RWPE1 (cell line): ENCODE measurements around the gene APH1B.

Source experiments
- CTCF ChIA-PET: fragments of 350-600 bp; sonication (Branson Sonifier 250); formaldehyde crosslinking; extraction: SDS; loops from one replicate; lab custom pipeline; 2021; lab: Yijun Ruan, JAX
- POLR2A ChIA-PET: fragments of 400-600 bp; formaldehyde crosslinking; extraction: SDS; loops from one replicate; lab custom pipeline; 2020; ENCODE audit warnings: antibody characterized with exemption; ENCODE audit not compliant: low non-redundant PET; lab: Yijun Ruan, JAX
- DNase-seq: peaks from one replicate; pipeline ENCODE4 v3.0.0; 2012; ENCODE audit warnings: low spot score
- H3K27ac ChIP-seq: fragments of 450-650 bp; 2 replicates; pipeline ENCODE4 v1.5.1; 2017
- TF ChIP-seq, protein P1 (sequence below): fragments of 450-650 bp; conservative IDR thresholded peaks from 2 replicates; pipeline ENCODE4 v1.5.1; 2017; ENCODE audit warnings: low read depth, mild to moderate bottlenecking

The APH1B gene

DNA sequence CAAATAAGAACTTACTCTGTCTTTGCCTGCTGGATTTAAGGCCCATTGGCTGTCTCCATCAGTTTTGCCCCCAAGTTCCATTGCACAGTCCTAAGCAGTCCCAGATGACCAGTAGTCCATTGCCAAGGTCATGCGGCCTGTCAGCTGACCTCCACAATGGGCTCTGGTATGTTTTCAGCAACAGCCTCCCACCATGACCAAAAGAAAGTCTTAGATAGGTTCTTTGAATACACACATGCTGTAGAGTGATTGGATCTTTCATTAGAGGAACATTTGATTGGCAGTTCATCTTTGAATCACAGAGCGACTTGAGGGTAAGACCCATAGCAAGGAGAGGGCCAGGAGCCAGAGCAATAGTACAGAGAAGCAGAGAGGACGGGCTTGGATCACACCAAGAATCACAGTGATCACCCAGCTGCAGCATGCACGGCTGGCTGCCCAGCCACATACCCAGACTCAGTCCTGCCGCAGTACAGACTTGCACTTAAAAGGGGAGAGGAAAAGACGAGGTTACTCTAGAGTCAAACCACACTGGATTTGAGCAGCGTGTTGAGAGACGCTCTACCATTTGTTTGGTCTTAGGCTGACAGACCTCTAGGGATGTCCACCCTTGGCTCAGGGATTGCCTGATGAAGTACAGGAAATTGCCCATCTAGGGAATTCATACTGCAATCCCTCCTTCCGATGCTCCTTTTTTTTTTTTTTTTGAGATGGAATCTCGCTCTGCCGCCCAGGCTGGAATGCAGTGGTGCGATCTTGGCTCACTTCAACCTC, 50.4 kb downstream of the APH1B start:
- H3K27ac ChIP-seq, result no peak overlapping the region
- ChIA-PET POLR2A (interaction anchor here (0.7 kb wide), 1 partner anchor 50 kb away, joined by 3 read pairs; no protein-coding TSS in a partner anchor), CTCF (no interaction called here)
- TF ChIP-seq, protein P1, sequence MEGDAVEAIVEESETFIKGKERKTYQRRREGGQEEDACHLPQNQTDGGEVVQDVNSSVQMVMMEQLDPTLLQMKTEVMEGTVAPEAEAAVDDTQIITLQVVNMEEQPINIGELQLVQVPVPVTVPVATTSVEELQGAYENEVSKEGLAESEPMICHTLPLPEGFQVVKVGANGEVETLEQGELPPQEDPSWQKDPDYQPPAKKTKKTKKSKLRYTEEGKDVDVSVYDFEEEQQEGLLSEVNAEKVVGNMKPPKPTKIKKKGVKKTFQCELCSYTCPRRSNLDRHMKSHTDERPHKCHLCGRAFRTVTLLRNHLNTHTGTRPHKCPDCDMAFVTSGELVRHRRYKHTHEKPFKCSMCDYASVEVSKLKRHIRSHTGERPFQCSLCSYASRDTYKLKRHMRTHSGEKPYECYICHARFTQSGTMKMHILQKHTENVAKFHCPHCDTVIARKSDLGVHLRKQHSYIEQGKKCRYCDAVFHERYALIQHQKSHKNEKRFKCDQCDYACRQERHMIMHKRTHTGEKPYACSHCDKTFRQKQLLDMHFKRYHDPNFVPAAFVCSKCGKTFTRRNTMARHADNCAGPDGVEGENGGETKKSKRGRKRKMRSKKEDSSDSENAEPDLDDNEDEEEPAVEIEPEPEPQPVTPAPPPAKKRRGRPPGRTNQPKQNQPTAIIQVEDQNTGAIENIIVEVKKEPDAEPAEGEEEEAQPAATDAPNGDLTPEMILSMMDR, result no peak
- DNase-seq, result no peak

DNA sequence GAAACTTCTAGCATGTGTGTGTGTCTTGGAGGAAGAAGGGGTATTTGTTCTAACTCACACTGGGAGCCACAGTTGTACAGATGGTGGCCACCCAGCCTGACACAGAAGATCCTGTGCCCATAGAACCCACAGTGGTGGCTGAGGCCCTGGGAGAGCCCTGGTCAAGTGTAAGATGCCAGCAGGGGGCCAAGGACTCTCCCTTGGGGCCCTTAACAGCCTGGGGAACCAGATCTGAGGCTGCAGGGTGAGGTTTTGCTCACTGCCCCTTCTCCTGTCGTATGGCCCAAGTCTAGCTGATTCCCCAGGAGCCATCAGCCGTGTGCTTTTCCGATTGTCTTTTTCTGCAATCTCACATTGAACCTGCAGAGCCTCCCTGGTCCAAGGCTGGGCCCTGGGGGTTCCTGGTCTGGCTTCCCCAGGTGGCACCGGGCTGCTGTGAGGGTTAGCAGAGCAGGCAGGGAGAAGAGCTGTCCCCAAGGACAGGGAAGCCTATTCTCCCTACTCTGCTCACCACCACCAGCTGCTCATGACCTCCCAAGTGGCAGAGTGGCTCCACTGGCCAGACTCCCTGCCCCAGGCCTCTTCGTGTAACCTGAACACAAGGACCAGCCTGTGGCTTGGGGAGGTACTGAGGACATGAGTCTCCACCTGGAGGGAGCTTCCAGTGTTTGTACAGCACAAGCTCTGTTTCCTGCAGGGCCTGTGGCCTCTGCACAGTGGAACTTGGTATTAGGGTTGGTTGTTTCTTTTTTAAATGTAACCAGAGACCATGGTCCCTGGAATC, 52.4 kb downstream of the APH1B start:
- peak overlapping the region; percentile 1; the same call in 1 of the 2 replicates for H3K27ac ChIP-seq
- DNase-seq, result no peak
- CTCF ChIA-PET, result interaction anchor here (0.5 kb wide), 1 partner anchor 27 kb away, joined by 3 read pairs; no protein-coding TSS in a partner anchor
- TF ChIP-seq, protein P1, result no peak
- POLR2A ChIA-PET, result no interaction called here

DNA sequence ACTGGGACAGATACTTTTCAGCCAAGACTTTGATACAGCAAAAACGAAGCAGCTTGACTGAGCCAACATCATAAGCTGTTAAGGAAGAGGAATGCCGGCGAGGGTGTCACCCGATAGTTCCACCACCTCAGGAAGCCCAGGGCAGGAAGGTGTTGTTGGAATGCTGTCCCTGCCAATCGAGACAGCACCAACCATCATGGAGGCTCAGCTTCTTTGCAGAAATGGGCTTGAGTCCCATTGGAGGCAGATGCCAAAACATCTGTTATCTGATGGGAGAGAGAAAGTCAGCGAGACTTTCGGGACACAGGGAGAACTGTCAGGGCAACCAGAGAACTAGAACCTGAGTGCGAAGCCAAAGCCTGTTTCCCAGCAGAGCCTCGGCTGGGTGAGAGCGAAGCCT, 53.5 kb downstream of the APH1B start:
- POLR2A ChIA-PET, result no interaction called here
- H3K27ac ChIP-seq, result peak overlapping the region; percentile 34; the same call in 1 of the 2 replicates
- DNase-seq, result no peak
- CTCF ChIA-PET, result no interaction called here
- TF ChIP-seq, protein P1, result no peak

DNA sequence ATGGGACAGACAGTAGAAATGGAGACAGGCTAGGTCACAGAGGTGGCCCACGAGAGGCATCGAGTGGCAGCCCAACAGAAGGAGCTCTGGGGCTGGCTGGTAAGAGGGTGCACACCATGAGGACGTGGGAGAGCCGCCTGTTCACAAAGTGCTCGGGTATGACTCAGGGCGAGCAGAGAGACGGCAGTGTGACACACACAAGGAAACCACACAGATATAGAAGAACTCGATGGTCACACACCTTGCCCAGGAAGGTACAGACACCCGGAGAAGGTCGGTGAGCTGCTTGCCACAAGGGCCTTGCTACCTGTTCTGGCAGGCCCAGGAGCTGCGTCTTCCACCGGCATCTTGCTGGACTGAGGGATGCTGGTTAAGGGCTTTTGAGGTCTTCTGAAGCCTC, 54.1 kb downstream of the APH1B start:
- ChIA-PET POLR2A (no interaction called here), CTCF (no interaction called here)
- TF ChIP-seq, protein P1, result no peak
- peak; percentile 62 for DNase-seq
- H3K27ac ChIP-seq, result peak overlapping the region; percentile 34

- POLR2A ChIA-PET, result no interaction called here
- peak overlapping the region; percentile 77 for H3K27ac ChIP-seq
- CTCF ChIA-PET, result no interaction called here
- TF ChIP-seq, protein P1, result no peak
- DNase-seq, result peak; percentile 95
Observed at GRCh38 chr15:63332367-63333124, 55.1 kb downstream of the APH1B start.

DNA sequence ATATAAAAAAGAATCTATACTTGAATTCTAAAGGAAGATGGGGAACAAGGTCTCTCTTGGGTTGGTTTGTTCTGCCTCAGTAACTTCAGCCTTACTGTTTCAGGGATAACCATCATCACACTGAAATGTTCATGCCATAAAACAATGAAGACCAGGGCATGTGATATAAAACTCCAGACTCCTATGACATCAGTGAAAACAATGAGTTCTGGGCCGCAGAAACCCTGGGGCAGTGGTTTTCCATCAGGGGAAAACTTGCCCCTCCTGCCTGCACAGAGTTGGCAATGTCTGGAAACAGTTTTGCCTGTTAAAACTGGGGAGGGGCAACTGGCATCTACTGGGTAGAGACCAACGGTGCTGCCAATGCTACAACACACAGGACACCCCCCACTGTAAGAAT, 57.4 kb downstream of the APH1B start:
- POLR2A ChIA-PET, result no interaction called here
- no peak for DNase-seq
- CTCF ChIA-PET, result no interaction called here
- H3K27ac ChIP-seq, result no peak overlapping the region
- TF ChIP-seq, protein P1, result no peak
